Fibroblast of mammary gland (primary cell): ENCODE measurements around the gene MOXD1.
A peak's percentile ranks its signal among the peaks of the same experiment; 100 is the strongest.
"Not testable (repeated sequence)": the region's sequence is repeated elsewhere in the genome, so short reads cannot be mapped to it uniquely, and the experiment has no call there.

ENCODE experiments used
- DNase-seq: peaks from one replicate; pipeline ENCODE4 v3.0.0-alpha.2; 2010; ENCODE audit warnings: low read depth
- H3K4me3 ChIP-seq: 2 replicates; pipeline ENCODE4 v1.5.1; 2011; ENCODE audit warnings: low read depth, mild to moderate bottlenecking, low read length, moderate library complexity; ENCODE audit not compliant: control insufficient read depth
- CTCF ChIP-seq: conservative IDR thresholded peaks from 2 replicates; pipeline ENCODE4 v1.5.1; 2011; ENCODE audit warnings: low read depth, low read length, inconsistent platforms; ENCODE audit not compliant: control insufficient read depth, insufficient read depth

The MOXD1 gene

GRCh38 chr6:132361101-132361500, 40.2 kb downstream of the MOXD1 start:
- no peak overlapping the region for H3K4me3 ChIP-seq
- TF ChIP-seq CTCF: no peak
- no peak for DNase-seq

- no peak for TF ChIP-seq CTCF
- H3K4me3 ChIP-seq: no peak overlapping the region
- no peak for DNase-seq
Observed at GRCh38 chr6:132359886-132360285, 41.4 kb downstream of the MOXD1 start.

- peak; percentile 47 for DNase-seq
- no peak for TF ChIP-seq CTCF
- no peak overlapping the region for H3K4me3 ChIP-seq
Observed at GRCh38 chr6:132357120-132357519, 44.2 kb downstream of the MOXD1 start.

- no peak for TF ChIP-seq CTCF
- DNase-seq: peak; percentile 24
- H3K4me3 ChIP-seq: no peak overlapping the region
Observed at GRCh38 chr6:132354517-132355167, 46.6 kb downstream of the MOXD1 start.

- H3K4me3 ChIP-seq, DNase-seq: not testable (repeated sequence)
Observed at GRCh38 chr6:132351986-132352385, 49.3 kb downstream of the MOXD1 start.

GRCh38 chr6:132348231-132348630, 53.0 kb downstream of the MOXD1 start:
- no peak for TF ChIP-seq CTCF
- no peak overlapping the region for H3K4me3 ChIP-seq
- no peak for DNase-seq

- DNase-seq: no peak
- no peak overlapping the region for H3K4me3 ChIP-seq
- TF ChIP-seq CTCF: no peak
Observed at GRCh38 chr6:132344811-132345210, 56.5 kb downstream of the MOXD1 start.
